Measurements from ENCODE around the gene POLR1C.

The POLR1C gene

GRCh38 chr6:43505718-43506117 lies 11.2 kb upstream of the POLR1C start:
- no peak for TF ChIP-seq SPI1 (IDR thresholded peaks at IDR 0.05; ENCODE audit: borderline replicate concordance, low read depth)
- no peak for TF ChIP-seq GABPA (IDR thresholded peaks at IDR 0.05; ENCODE audit: low read depth)
- TF ChIP-seq REST (IDR thresholded peaks at IDR 0.05; ENCODE audit: insufficient replicate concordance, low read depth) = no peak
- H3K27ac ChIP-seq (replicated peaks) = no peak overlapping the region

GRCh38 chr6:43506171-43506570 lies 10.7 kb upstream of the POLR1C start:
- DNase-seq (ENCODE audit: low read depth in 1 of 2, low spot score in 1 of 2) = no peak
- no peak overlapping the region for H3K27ac ChIP-seq (replicated peaks)
- no peak overlapping the region for H3K4me3 ChIP-seq (replicated peaks; ENCODE audit: insufficient read depth, low read length)
- TF ChIP-seq POLR2AphosphoS5 (IDR thresholded peaks at IDR 0.05; ENCODE audit: low read depth) = no peak
- no peak for TF ChIP-seq GABPA (IDR thresholded peaks at IDR 0.05; ENCODE audit: low read depth)
- no peak for TF ChIP-seq REST (IDR thresholded peaks at IDR 0.05; ENCODE audit: insufficient replicate concordance, low read depth)
- TF ChIP-seq CTCF (IDR thresholded peaks at IDR 0.05; ENCODE audit: insufficient read depth, low read length) = no peak
- TF ChIP-seq SPI1 (IDR thresholded peaks at IDR 0.05; ENCODE audit: borderline replicate concordance, low read depth) = no peak
- peaks cover 3% of the 10 kb centered on the region for H3K27me3 ChIP-seq (ENCODE audit: insufficient read depth, poor library complexity, severe bottlenecking)

More at GRCh38 chr6:43505718-43506117, 11.2 kb upstream of the POLR1C start:
- no peak overlapping the region for H3K4me3 ChIP-seq (replicated peaks; ENCODE audit: insufficient read depth, low read length)
- peaks cover 3% of the 10 kb centered on the region for H3K27me3 ChIP-seq (ENCODE audit: insufficient read depth, poor library complexity, severe bottlenecking)
- no peak for DNase-seq (ENCODE audit: low read depth in 1 of 2, low spot score in 1 of 2)

- Histone ChIP-seq H3K4me3 (replicated peaks; ENCODE audit: insufficient read depth, low read length) (no peak overlapping the region), H3K27ac (replicated peaks) (no peak overlapping the region), H3K27me3 (ENCODE audit: insufficient read depth, poor library complexity, severe bottlenecking) (peaks cover 3% of the 10 kb centered on the region)
- TF ChIP-seq CTCF (IDR thresholded peaks at IDR 0.05; ENCODE audit: insufficient read depth, low read length) (peak; percentile 89), GABPA (IDR thresholded peaks at IDR 0.05; ENCODE audit: low read depth) (no peak)
- peak; percentile 73 to 79 for DNase-seq (ENCODE audit: low read depth in 1 of 2, low spot score in 1 of 2)
Measured at GRCh38 chr6:43506667-43507471, 10.0 kb upstream of the POLR1C start.

GRCh38 chr6:43508481-43509141 lies 8.3 kb upstream of the POLR1C start:
- Histone ChIP-seq H3K27ac (replicated peaks) (no peak overlapping the region), H3K27me3 (ENCODE audit: insufficient read depth, poor library complexity, severe bottlenecking) (peaks cover 3% of the 10 kb centered on the region), H3K4me3 (replicated peaks; ENCODE audit: insufficient read depth, low read length) (no peak overlapping the region)
- TF ChIP-seq CTCF (IDR thresholded peaks at IDR 0.05; ENCODE audit: insufficient read depth, low read length) (no peak), GABPA (IDR thresholded peaks at IDR 0.05; ENCODE audit: low read depth) (no peak), SPI1 (IDR thresholded peaks at IDR 0.05; ENCODE audit: borderline replicate concordance, low read depth) (no peak), POLR2AphosphoS5 (IDR thresholded peaks at IDR 0.05; ENCODE audit: low read depth) (no peak), REST (IDR thresholded peaks at IDR 0.05; ENCODE audit: insufficient replicate concordance, low read depth) (no peak)
- DNase-seq (ENCODE audit: low read depth in 1 of 2, low spot score in 1 of 2) = no peak

Data from HL-60 (cell line).